Amygdala (tissue), 56 donors: ENCODE results near the gene KMO.

Experiments
- DNase-seq, 56 donors: peaks; one replicate each; lab custom pipeline; 2025; lab: John Stamatoyannopoulos, UW

KMO gene

DNA sequence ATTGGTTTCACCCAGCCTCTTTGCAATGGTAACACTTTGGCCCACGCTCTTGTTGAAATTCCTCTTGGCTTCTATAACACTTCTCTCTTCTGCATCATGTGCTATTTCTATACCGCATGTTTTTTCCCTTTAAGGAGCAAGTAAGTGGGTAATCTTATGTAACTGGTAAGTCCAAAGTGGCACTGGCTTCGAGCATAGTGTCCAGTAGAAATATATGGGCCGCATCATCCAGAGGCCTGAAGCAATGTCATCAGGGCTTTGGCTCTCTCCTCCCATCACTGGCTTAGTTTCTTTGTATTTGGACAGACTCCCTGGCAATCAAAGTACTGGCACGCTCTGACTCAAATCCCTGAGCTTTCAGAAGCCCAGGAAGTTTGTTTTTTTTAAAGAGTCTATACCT, 90.5 kb downstream of the KMO start:
- no peak for DNase-seq

DNA sequence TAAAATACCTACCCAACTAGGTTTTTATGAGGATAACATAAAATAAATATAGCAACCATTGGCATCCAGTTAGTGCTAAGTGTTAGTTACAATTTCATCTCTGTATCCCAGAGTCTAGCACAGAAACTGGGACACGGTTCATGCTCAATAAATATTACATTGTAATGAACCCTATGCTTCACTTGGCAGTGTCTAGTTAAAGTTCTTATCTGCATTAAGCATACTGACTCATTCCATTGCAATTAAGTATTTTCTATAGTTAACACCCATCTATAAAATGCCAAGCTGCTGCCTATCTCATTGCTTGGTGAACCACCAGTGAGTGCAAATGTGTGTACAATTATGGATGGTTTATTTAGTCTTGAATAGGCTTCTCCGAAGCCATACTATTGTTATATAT, 92.8 kb downstream of the KMO start:
- DNase-seq: no peak

DNA sequence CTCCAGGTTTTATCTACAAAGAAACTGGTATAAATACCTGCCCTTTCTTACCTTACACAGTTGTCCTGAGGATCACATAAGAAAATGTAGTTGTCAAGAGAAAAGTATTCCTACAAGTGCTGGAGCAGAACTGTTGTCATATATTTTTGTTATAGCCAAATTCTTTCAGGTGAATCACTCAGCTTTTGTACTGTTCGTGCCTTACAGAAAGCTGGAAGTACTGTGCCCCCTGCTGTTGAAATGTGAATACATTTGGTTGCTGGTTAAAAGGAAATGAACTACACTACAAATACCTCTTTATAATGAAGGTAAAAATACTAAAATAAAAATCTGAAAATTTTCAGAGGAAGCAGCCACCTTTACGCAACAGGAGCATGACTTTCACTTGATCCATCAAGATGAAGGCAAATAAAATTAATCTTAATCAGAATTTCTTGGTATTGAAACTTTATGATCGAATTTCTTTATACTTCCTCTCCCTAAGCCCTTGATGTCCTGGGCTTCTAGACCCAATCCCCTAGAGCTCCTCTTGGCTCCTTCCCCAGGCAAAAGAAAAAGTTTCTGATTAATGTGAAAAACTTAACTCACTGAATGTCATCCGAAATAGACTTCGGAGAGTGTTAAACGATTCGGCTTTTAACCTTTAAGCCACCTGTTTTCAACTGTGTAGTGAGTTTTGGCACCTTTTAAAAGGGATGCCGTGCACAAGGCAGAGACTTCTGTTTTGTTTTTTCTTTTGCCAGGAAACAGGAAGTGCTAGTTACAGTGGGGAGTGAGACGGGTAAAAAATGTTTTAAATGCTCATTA, 95.5 kb downstream of the KMO start:
- DNase-seq: peak in 2 of 56 donors; percentile 16 to 35

DNA sequence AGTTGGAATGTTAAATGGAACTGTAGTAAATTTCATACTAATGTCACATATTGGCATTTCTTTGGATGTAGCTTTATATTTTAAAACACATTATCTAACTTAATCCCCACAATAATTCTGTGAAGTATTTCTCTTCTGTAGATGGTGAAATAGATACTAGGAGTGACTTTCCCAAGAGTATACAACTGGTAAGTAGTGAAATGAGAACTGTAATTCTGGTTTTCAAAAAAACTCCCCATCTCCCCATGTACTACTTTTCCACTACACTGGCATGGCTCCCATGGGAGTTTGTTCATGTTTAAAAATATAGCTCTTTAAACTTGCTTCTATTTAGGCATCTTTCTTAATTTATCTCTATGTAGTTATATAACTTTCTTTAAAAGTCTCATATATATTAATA, 97.8 kb downstream of the KMO start:
- no peak for DNase-seq

DNA sequence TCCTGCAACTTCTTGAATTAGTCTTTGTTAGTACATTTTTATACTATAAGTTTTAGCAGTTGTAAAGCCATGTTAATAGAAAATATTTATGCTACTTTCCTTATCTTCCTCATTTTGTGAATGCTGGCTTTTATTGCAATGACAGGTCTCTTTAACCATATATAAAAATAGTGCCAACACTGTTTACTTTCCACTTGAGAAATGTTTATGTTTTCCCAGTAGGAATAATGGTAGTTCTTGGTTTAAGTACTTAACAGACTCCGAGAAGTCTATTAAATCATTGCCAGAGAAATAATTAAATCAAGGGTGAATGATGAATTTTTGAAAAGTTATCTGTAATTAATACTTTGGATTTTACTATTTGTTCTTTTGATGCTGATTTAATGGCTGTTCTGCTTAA, 98.3 kb downstream of the KMO start:
- DNase-seq: no peak

DNA sequence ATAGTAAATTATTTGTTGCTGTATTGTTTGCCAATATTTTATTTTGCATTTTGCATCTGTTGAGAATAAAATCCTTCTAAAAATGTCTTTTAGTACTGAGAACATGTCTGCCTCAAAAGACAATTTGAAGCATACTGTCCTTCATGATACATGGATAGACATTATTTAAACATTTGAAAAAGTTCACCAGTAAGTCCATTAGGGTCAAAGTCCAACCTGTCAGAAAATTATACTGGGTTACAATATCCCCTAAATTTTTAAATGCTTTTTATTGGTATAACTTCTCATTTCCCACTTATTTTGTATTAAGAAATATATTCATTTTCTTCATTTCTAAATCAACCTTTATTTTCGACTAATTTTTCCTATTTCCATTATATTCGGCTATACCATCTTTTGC, 98.7 kb downstream of the KMO start:
- DNase-seq: no peak

DNA sequence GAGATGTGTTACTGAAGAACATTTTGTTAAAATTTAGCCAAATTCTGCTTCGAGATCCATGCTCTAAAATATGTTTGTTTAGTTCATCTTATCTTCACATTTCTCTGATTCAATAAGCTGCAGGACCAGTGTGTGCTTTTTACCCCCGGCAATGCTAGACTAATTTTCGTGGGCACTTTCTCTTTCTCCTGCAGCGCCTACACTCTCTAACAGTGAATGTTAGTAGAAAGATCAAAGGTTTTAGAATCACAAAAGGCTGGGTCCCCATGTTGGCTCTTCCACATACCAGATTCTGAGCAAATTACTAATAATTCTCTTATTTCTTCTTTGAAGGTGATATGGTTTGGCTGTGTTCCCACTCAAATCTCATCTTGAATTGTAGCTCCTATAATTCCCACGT, 99.5 kb downstream of the KMO start:
- DNase-seq: no peak

DNA sequence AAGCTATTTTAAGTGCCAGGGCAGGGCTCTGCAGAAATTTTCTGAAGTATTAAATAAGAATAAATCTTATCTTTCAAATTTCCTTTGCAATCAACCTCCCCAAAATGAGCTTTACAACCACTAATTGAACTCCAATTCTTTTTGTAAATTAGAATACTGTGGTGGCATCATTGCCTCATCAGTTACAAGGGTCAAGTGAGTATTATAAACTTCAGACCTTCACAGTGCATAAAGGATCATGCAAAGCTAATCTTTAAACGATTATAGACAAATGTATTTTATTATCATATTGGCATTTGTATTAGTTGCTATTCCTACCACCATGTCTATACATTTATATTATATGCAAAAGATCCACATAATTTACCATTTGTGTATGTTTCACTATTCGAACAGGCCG, 100.8 kb downstream of the KMO start:
- no peak for DNase-seq

DNA sequence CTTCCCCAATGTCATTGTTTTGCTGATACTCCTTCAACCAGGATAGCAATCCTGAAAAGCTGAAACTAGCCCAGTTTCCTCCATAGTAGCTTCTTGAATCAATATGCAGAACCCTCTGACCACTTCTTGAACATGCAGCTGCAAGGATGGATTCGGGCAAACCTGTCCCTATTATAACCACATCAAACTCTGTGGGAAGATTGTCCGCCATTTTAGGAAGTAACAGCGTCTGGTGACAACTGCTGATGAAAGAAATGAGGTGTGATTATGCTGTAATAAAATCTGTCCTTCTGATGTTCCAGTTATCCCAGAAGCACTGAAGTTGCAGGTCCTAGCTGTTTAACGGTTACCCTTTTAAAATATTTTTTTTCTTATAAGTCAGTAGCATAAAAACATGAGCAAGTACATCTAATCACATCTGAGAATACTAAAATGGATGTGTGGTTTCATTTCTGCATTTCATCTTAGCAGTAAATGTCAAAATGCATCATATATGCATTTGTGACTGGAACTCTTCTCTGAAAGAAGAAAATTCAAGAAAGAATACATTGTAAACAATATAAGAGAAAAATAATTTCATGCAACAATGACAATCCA, 103.5 kb downstream of the KMO start:
- DNase-seq: no peak

DNA sequence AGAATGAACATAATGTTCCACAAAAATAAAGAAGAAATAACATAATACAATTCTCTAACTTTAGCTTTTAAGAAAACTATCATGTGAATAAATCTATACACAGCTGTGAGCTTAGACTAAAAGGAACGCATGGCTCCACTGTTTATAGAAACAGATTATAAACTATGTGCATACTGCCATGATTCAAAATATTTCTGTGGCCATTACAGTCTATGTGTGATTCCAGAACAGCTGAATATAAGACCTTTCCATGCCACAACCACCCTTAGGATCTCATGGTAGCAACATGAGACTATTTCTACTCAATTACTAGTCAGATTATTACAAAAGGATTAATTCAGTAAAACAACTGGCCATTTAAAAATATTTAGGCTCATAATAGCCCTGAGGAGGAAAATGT, 104.1 kb downstream of the KMO start:
- DNase-seq: no peak

DNA sequence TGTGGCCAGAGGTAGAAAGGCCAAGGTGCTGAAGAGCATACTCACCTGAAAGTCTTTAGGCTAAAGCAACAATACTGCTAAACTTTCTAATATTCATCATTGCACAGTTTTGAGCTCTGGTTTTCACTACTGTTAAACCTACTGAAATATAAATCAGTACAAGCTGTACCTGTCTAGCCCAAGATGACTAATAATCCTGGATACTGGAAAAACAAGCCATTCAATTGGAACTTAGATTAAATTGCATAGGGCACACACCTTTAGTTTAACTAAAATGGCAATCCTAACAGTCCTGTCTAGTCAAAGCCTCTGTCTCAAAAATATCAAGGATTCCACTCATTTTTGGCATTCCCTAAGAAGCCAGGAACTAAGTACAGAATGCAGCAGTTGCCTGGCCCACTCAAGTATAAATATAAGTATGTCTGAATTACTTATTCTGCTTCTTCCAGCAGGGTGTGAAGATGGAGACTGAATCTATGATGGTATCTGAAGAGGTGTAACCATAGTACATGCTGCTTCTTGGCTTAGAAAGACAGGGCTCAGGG, 104.9 kb downstream of the KMO start:
- no peak for DNase-seq

DNA sequence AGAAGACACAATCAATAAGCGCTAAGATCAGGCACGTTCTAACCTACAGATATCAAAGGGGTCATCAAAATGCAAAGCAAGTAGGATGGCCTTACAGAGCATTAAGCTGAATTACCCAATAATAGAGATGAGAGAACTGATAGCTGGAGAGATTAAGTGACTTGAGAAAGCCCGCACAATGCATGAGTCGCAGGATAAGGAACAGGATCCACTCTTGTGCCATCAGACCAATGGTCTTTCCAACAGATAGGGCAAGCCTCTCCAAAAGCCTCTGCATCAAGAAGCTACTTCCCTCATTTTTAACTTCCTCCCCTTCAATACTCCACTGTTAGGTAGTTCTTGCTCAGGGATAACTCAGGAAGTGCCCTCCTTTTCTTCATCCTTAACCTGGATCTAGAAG, 105.4 kb downstream of the KMO start:
- DNase-seq: no peak

DNA sequence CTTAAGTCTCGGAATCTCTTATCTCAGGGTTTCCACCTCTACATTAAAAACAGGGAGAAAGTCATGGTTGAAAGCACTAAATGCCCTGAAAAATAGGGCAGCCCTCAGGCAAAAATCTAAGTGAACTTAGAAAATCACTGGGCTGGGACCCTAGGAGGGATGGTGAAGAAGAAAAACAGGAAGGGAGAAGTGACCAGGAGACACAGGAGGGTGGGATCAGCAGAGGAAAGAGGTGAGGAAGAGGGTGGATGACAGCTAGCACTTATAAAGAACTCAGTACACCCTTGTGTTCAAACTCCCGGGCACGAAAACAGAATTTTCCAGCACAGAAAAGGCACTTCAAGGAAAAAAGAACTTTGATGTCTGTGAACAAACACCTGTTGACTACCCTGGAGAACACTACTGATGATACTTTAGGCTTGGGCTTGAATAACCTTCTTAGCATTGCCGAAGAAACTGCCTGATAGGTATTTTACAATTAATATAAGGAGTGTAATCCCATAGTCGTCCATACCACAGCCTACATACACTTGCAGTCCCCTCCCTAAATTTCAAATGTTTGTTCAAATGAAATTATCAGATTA, 106.0 kb downstream of the KMO start:
- DNase-seq: no peak

DNA sequence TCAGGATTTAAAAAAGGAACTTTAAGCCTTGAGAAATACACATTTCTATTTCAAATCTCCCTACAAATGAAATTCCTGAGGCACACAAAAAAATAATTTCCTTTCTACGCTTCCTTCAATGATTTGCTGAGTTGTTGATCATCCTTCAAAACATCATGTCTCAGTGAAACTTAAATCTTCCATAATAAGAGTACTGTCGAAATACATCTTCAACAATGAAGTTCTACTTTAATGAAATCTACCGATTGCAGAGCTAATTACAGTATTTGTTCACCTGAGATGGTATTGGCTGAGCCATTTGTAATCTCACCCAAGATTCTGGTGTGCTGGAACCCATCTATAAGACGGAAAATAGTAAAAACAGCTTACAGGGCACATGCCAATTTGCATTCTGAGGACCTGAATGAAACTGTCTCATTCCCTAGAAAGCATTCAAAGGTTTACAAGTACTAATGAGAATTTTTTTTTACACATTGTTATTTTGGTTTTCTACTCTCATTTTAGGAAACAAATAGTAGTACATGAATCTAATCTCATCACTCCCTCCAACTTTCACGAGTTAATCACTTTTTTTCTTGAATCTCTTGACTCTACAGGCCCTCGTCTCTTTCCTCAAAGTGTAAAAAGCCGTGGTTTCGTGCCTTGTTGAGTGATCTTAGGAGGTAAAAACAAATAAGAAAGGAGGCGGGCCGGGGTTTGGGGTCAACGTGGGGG, 106.9 kb downstream of the KMO start:
- DNase-seq: no peak

DNA sequence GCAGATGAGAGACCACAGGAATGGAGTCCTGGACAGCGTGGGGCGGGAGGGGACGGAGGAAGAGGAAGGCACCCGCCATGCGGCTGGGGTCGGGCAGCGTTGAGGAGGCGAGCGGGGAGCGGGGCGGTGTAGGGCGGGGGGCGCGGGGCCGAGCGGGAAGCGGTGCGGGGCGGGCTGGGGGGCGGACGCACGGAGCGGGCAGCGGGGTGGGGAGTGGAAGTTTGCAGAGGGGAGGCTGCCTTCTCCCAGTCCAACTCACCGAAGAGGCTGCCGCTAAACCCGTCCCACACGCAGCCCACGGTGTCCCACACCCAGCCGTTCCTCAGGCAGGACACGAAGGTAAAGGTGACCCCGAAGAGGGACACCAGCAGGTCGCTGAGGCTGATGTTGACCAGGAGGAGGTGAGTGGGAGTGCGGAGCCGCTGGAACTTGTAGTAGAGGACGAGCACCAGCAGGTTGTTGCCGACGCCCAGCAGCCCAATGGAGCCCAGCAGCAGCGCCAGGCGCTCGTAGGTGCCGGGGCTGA, 107.5 kb downstream of the KMO start:
- DNase-seq: peak in 17 of 56 donors; percentile 16 to 69 (median 39)

DNA sequence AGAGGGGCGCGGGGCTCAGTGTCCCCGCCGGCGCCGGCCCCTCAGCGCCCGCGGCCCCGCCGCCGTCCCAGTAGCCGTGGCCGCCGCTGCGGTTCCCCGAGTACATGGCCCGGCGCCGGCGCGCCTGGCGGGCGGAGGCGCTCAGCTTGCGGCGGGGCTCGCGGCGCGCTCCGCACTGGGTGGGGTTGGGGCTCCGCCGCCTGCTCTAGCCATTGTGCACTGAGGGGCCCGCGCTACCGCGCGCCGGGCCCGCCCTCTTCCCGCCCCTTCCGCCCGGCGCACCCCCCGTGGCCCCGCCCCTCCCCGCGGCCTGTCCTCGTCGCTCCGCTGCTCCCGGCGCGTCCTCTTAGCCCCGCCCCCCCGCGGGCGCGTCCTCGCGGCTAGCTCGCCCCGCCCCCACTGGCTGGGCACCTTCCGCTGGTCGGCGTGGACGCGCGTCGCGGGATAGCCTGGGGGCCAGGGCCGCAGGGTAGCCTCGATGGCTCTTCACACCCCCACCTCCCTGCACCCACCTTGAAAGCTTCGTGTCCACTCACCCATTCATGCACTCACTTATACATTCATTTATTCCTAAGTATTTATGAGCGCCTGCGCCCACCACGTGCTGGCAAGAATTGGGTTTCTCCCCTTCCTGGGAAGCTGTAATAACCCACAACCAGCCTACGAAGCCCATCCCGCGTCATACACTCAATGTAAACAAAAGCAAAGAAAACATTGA, 108.1 kb downstream of the KMO start, which contains the start of the genes CHML and OPN3:
Gene CHML (minus strand): TSS at position 221 of the 718 bp plus-strand sequence. CDS start 4,603 bp downstream, outside the sequence.
Gene OPN3 (minus strand): TSS at position 221 of the 718 bp plus-strand sequence. CDS start 115 bp downstream, at position 106.
- peak; percentile 5 to 96 (median 86) for DNase-seq

DNA sequence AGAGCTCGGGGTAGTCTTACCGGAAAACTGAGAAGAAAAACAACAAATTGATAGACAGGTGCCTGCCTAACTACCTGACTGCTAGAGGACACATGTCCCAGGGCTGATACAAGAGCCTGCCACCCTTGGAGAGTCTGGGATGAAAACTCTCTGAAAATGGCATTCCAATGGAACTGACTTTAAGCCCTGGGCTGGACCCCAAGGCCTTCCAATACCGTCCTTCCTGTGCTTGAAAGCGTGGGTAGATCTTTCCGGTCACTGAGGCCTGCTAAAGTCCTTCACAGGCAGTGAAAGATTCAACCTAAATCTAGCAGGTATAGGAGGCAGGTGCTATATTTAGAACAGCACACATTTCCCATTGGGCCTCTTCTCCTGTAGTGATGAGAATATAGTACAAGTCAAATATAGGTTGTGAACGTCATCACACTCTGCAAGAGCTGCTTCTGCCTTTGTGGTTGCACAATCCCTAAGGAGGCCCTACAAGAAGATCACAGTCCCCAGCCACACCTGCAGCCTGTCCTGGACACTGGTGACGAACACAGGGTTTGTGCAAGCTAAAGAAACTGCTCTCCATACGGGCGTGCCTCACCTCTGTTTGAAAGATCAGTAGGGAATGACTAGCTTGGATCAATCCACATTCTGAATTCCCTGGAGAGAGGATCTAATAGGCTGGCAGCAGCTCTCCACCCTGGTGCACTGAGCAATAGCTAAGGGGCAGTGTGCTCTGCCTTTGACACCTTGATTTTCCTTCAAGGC, 108.9 kb downstream of the KMO start:
- peak in 2 of 56 donors; percentile 13 for DNase-seq

DNA sequence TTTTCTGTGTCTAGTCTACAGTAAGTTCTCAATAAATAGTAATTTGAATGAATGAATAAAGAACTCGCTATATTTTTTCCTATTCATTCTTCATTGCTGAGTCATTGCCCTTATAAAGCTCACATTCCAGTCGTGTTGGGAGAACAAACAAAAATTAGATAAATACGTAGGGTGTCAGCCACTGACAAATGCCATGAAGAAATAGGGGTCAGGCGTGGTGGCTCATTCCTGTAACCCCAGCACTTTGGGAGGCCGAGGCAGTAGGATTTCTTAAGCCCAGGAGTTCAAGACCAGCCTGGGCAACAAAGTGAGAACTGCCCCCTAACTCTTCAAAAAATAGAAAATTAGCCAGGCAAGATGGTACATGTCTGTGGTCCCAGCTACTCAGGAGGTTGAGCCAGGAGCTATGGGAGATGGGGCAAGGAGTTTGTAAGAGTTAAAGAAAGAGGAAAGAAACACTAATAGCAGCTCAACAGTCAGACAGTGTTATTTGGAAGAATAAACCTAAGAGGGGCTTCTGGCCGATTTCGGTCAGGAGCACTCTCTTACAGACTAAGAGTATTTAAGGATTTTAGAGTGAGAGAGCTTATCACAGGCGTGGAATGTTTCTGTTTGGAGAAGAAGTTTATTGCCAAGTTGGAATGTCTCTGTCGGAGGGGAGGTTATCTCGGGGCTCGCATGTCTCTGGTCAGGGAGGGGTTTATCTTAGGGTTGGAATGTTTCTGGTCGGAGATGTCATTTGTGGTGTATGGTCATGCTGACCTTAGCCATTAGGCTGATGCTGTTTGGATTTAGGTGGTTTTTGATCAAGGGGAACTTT, 109.8 kb downstream of the KMO start:
- DNase-seq: no peak
